Measurements from ENCODE around the gene P2RY1. TPM values are rescaled to one million over a fixed set of nuclear protein-coding genes. Genes with fewer than 3 reads are reported as not detected.

The P2RY1 gene
- 63.9 TPM for total RNA-seq

DNA sequence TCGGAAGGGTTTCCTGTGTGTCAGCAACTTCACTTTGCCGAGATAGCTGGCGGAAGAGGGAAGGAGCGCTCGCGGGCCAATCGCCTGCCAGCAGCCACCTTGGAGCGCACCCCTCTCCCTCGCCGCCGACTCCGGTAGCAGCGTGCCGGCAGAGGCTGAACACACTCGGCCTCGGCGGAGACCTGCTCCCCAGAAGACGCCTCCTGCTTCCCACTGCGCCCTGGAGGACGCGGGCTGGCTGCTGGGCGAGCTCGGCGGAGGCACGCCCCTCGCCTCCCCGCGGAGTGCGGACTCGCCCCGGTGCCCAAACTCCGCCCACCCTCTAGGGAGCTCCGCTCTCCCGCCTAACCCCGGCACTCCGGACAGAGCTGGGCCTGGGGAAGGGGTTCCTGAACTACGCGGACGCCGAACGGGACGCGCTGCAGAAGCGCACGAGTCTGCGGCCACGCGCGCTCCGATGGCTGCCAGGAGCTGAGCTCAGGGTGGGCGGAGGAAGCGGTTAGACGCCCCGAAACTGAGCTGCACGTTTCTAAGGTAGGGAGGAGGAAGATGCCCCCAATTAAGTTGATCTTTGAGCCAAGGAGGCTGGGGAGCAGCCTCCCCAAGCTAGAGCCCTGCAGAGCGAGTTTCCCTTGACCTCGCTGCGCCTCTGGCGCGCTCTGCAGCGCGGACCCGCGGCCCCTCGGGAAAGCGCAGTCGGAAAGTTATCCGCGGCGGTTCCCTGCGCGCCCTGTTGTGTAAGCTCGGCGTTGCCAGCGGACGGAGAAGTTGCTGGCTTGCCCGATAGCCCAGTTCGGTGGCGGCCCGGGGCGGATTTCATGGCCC, at the start of gene P2RY1:
P2RY1 (plus strand) TSS at position 356 of the 825 bp plus-strand sequence. CDS start 652 bp downstream, outside the sequence.

Small RNAs within 50 kb of the gene (small RNA-seq; reads per million reads assigned to genes)
- gene ATP5MGP5 = not detected

All from diencephalon (tissue), 1 donor.